ENCODE data around the gene GPC4.
"Not testable (repeated sequence)": the region's sequence is repeated elsewhere in the genome, so short reads cannot be mapped to it uniquely, and the experiment has no call there.

Gene GPC4

GRCh38 chrX:133323431-133323830 lies 91.9 kb downstream of the GPC4 start:
- Histone ChIP-seq H3K9ac (no peak overlapping the region), H3K4me2 (ENCODE audit: low read length) (no peak overlapping the region), H3K79me2 (no peaks in the 10 kb centered on the region), H3K9me3 (ENCODE audit: control insufficient read depth, low read length) (no peaks in the 10 kb centered on the region), H3K4me3 (ENCODE audit: low read depth, low read length) (no peak overlapping the region), H3K4me1 (no peaks in the 10 kb centered on the region), H2AFZ (no peak overlapping the region), H3K27ac (no peak overlapping the region), H3K36me3 (ENCODE audit: control insufficient read depth, insufficient read depth, low read length) (no peaks in the 10 kb centered on the region), H3K27me3 (ENCODE audit: control insufficient read depth, insufficient read depth, low read length) (no peaks in the 10 kb centered on the region)
- TF ChIP-seq CTCF (IDR thresholded peaks at IDR 0.05): no peak

- H3K27me3 ChIP-seq (ENCODE audit: control insufficient read depth, insufficient read depth, low read length); H3K4me3 ChIP-seq (ENCODE audit: low read depth, low read length); H3K9ac ChIP-seq; H3K9me3 ChIP-seq (ENCODE audit: control insufficient read depth, low read length); H3K79me2 ChIP-seq; H3K4me1 ChIP-seq; H3K4me2 ChIP-seq (ENCODE audit: low read length); H2AFZ ChIP-seq; H3K27ac ChIP-seq; H3K36me3 ChIP-seq (ENCODE audit: control insufficient read depth, insufficient read depth, low read length): not testable (repeated sequence)
Measured at GRCh38 chrX:133322269-133322668, 93.0 kb downstream of the GPC4 start.

- H3K36me3 ChIP-seq (ENCODE audit: control insufficient read depth, insufficient read depth, low read length): no peaks in the 10 kb centered on the region
- no peak for TF ChIP-seq CTCF (IDR thresholded peaks at IDR 0.05)
- no peaks in the 10 kb centered on the region for H3K9me3 ChIP-seq (ENCODE audit: control insufficient read depth, low read length)
- no peak overlapping the region for H2AFZ ChIP-seq
- H3K9ac ChIP-seq: no peak overlapping the region
- H3K4me3 ChIP-seq (ENCODE audit: low read depth, low read length): no peak overlapping the region
- H3K4me1 ChIP-seq: no peaks in the 10 kb centered on the region
- no peak overlapping the region for H3K27ac ChIP-seq
- no peaks in the 10 kb centered on the region for H3K79me2 ChIP-seq
- no peak overlapping the region for H3K4me2 ChIP-seq (ENCODE audit: low read length)
- H3K27me3 ChIP-seq (ENCODE audit: control insufficient read depth, insufficient read depth, low read length): no peaks in the 10 kb centered on the region
Measured at GRCh38 chrX:133321451-133321850, 93.8 kb downstream of the GPC4 start.

- Histone ChIP-seq H3K4me2 (ENCODE audit: low read length) (no peak overlapping the region), H3K27ac (no peak overlapping the region), H3K79me2 (no peaks in the 10 kb centered on the region), H2AFZ (no peak overlapping the region), H3K4me1 (no peaks in the 10 kb centered on the region), H3K27me3 (ENCODE audit: control insufficient read depth, insufficient read depth, low read length) (no peaks in the 10 kb centered on the region), H3K9me3 (ENCODE audit: control insufficient read depth, low read length) (no peaks in the 10 kb centered on the region), H3K4me3 (ENCODE audit: low read depth, low read length) (no peak overlapping the region), H3K36me3 (ENCODE audit: control insufficient read depth, insufficient read depth, low read length) (no peaks in the 10 kb centered on the region), H3K9ac (no peak overlapping the region)
- no peak for TF ChIP-seq CTCF (IDR thresholded peaks at IDR 0.05)
Measured at GRCh38 chrX:133314281-133314680, 101.0 kb downstream of the GPC4 start.

- no peaks in the 10 kb centered on the region for H3K36me3 ChIP-seq (ENCODE audit: control insufficient read depth, insufficient read depth, low read length)
- no peak overlapping the region for H2AFZ ChIP-seq
- TF ChIP-seq CTCF (IDR thresholded peaks at IDR 0.05): no peak
- no peaks in the 10 kb centered on the region for H3K4me1 ChIP-seq
- no peaks in the 10 kb centered on the region for H3K27me3 ChIP-seq (ENCODE audit: control insufficient read depth, insufficient read depth, low read length)
- H3K9me3 ChIP-seq (ENCODE audit: control insufficient read depth, low read length): no peaks in the 10 kb centered on the region
- H3K79me2 ChIP-seq: no peaks in the 10 kb centered on the region
- H3K4me2 ChIP-seq (ENCODE audit: low read length): no peak overlapping the region
- no peak overlapping the region for H3K27ac ChIP-seq
- H3K9ac ChIP-seq: no peak overlapping the region
- no peak overlapping the region for H3K4me3 ChIP-seq (ENCODE audit: low read depth, low read length)
Measured at GRCh38 chrX:133308499-133308897, 106.8 kb downstream of the GPC4 start.

All from parathyroid adenoma (tissue), 2 donors.